GM18498 (cell line): ENCODE measurements around the gene KCNMB2.

ENCODE experiments used
- ATAC-seq: cut with Tn5 transposase; IDR thresholded peaks from one replicate; pipeline ENCODE4 v1.9.1; 2021; ENCODE audit warnings: mild to moderate bottlenecking, moderate library complexity; ENCODE audit not compliant: unreplicated experiment

The KCNMB2 gene

GRCh38 chr3:178536211-178537079, at the start of gene KCNMB2:
KCNMB2 (plus strand) TSS chr3:178536436.
- ATAC-seq: no peak

- no peak for ATAC-seq
Observed at GRCh38 chr3:178486903-178487302, 49.3 kb upstream of the KCNMB2 start.

GRCh38 chr3:178487752-178488151, 48.5 kb upstream of the KCNMB2 start:
- no peak for ATAC-seq

DNA sequence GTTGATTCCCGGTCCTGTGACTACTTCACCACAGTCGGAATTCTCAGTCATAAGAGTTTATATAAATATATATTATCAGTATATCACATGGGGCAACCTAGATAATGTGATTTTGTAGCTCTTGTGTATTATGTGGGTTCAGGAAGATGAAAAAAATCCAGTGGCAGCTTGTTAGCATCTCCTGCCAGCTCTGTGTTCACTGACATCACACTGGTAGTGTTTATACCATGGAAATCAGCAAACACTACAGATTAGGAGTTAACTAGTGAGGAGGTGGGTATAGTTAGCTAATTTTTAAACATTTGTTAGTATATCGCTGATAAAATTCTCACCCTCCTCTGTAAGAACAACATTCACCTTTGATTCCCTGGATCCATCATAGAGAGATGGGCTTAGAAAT, 44.5 kb upstream of the KCNMB2 start:
- no peak for ATAC-seq

DNA sequence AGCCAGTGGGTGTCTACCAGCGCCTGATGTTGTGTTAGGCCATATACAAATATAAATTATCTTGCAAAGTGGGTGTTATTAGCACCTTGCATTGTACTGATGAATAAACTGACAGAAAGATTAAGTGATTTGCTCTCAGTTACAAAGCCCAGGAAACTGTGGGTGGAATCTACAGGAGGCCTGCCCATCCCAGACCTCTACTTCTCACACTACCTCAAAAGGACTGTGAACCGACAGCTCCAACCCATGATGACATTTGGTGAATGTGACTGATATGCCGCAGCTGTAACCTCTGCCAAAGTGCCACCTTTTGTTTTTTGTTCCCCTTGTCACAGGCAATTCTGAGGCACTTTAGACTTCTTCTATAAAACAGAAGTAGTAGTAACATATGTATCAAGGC, 43.7 kb upstream of the KCNMB2 start:
- no peak for ATAC-seq

- no peak for ATAC-seq
Observed at GRCh38 chr3:178494386-178494785, 41.9 kb upstream of the KCNMB2 start.

GRCh38 chr3:178496911-178497310, 39.3 kb upstream of the KCNMB2 start:
- no peak for ATAC-seq

- no peak for ATAC-seq
Observed at GRCh38 chr3:178498871-178499270, 37.4 kb upstream of the KCNMB2 start.

- ATAC-seq: no peak
Observed at GRCh38 chr3:178500631-178501030, 35.6 kb upstream of the KCNMB2 start.

GRCh38 chr3:178504128-178504527, 32.1 kb upstream of the KCNMB2 start:
- no peak for ATAC-seq

- ATAC-seq: no peak
Observed at GRCh38 chr3:178505832-178506231, 30.4 kb upstream of the KCNMB2 start.

DNA sequence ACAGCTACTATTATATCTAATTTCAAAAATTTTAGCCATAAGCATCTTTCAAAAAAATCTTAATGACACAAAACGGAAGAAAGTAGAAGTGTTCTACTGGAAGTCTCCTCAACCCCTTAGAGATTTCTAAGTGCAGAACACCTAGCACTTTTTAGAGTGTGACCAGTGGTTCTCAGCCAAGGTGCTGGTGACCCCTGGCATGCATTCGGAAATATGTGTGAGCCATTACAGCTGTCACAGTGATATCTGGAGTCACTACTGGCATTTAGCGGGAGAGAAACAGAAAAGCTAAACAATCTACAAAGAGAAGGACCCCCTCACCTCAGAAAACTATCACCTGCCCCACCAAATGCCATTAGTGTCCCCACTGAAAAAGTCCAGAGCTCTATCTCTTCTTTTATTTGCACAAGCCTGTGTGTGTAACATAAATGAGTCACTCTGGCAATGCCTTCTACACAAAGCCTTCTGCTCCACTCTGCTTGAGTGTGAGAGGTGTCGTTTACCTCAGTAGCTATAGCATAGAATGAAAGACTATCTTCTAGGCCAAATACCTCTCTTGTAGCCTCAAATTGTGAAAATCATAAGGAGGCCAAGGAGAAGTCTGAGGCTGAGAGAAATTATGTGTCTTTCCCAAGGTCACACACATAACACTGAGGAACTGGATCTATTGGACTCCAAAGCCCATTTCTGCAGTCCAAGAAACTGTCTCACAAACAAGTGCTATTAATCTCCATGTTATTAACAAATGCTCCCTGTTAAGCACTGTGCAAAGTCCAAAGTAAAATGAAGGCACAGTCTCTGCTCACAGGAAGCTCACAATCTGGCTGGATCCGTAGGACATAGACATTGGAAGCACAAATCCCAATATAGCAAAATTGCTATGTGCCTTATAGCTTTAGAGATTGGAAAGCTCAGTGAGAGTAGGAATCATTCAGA, 28.5 kb upstream of the KCNMB2 start:
- ATAC-seq: no peak

GRCh38 chr3:178508443-178508825, 27.8 kb upstream of the KCNMB2 start:
- no peak for ATAC-seq

DNA sequence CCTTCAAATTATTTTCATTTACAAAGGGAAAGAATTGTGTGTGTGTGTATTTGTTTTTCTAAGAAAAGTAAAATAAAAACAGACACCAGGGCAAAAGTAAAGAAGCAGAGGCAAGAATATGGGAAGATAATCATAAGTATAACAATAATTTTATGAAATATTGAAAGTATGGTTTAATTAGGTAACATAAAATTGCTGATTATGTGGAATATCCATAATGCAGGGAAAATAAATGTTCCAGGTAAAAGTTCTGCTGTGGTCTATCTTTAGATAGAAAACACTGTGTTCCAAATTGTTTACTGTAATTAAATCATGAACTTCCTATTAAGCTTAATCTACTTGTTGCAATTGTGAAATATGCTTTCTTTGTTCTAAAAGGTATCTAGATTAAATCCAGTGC, 25.7 kb upstream of the KCNMB2 start:
- no peak for ATAC-seq

DNA sequence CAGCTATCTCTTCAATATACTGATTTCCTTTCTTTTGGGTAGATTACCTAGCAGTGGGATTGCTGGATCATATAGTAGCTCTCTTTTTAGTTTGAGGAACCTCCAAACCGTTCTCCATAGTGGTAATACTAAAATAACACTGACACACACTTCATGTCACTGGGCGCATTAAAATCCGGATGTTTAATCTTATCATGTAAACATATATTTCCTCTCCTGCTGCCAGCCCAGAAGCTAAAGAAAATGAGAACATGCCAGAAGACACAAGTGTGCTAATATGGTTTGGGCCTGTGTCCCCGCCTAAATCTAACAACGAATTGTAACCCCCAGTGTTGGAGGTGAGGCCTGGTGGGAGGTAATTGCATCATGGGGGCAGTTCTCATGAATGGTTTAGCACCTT, 23.6 kb upstream of the KCNMB2 start:
- no peak for ATAC-seq

DNA sequence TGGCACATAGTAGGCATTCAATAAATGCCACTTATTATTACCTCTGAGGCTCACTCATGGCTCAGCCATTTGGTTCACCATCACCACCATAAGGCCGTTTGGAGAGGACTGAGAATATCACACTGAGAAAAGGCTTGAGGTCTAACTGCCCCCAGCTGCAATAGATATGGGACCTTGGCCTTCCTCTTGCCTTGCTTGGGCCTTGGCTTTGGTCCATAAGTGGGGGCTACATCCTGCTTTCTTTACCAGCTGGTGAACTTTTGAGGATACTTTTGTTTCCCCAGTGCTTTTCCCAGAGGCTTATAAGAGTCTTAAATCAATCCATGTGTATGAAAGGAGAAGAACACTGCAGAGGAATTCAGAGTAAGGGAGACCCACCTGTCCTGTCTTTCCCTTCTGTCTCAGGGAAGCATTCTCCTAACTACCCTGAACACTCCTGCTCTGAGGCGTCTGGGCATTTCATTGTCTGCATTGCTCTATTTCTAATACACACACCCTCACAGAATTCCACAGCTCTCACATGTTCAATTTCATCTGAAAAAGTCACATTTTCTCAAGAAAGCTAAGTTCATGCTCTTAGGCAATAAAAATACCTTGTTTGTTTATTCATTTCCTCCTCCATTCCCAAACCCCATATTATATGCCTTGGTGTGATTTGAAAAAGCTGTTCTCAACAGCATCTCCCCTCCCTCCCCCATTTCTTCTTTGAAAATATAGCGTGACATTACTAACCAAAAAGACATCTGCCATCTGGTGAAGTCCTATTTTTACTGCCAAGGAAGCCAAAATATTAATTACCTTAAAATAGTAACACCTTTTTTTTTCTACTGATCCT, 22.5 kb upstream of the KCNMB2 start:
- peak; percentile 22 for ATAC-seq

DNA sequence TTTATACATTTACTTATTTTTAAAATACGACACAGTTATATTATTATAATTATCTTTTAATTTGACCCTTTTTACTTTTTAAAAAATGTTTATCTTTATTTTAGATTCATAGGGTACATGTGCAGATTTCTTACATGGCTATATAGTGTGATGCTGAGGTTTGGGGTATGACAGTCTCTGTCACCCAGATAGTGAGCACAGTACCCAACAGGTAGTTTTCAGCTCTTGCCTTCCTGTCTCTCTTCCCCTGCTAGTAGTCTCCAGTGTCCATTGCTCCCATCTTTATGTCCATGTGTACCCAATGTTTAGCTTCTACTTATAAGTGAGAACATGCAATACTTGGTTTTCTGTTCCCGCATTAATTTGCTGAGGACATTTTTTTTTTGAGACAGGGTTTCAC, 21.8 kb upstream of the KCNMB2 start:
- no peak for ATAC-seq

- ATAC-seq: peak; percentile 31
Observed at GRCh38 chr3:178515076-178515744, 21.0 kb upstream of the KCNMB2 start.

- no peak for ATAC-seq
Observed at GRCh38 chr3:178517665-178518334, 18.4 kb upstream of the KCNMB2 start.
